ENCODE measurements around the gene IPO13.

DNA sequence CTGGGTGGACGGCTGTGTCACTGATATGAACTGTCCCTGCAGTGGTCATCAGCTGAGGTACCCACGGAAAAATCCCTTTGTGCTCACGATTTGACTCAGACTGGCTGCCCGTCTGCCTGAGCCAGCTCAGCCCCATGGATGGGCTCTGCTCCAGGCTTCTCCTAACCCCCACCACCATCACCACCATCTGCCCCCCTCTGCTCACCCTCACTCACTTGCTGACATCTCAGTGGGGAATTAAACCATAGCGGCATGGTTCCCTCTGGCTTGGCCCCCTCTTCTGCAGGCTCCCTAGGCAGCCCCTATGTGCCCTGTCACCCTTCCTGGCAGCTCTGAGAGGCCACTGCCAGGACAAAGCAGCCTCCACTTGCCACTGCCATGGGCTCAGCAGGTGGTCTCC lies 67.2 kb downstream of the IPO13 start:
- no peak for TF ChIP-seq POLR2A (IDR thresholded peaks at IDR 0.05)
- TF ChIP-seq, protein P1, sequence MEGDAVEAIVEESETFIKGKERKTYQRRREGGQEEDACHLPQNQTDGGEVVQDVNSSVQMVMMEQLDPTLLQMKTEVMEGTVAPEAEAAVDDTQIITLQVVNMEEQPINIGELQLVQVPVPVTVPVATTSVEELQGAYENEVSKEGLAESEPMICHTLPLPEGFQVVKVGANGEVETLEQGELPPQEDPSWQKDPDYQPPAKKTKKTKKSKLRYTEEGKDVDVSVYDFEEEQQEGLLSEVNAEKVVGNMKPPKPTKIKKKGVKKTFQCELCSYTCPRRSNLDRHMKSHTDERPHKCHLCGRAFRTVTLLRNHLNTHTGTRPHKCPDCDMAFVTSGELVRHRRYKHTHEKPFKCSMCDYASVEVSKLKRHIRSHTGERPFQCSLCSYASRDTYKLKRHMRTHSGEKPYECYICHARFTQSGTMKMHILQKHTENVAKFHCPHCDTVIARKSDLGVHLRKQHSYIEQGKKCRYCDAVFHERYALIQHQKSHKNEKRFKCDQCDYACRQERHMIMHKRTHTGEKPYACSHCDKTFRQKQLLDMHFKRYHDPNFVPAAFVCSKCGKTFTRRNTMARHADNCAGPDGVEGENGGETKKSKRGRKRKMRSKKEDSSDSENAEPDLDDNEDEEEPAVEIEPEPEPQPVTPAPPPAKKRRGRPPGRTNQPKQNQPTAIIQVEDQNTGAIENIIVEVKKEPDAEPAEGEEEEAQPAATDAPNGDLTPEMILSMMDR (IDR thresholded peaks at IDR 0.05 in 8 of 11, conservative IDR thresholded peaks at IDR 0.05 in 3 of 11): no peak

Measured in spleen (tissue), 7 donors.